Stomach (tissue), 9 donors: ENCODE results near the gene VIPR2. TPM values are rescaled to one million over a fixed set of nuclear protein-coding genes. Genes with fewer than 3 reads are reported as not detected.

Experiments used
- DNase-seq, 2 donors: peaks; one replicate each; pipeline versions ENCODE4 v3.0.0 to v3.0.0-alpha.2; 2013 to 2019
- H3K27ac ChIP-seq, 5 donors: fragments of 200-600 bp in 4 of 5; sonication (generic) in 4 of 5; one replicate each; pipeline ENCODE4 v1.5.1; 2013 to 2019; ENCODE audit warnings: mild to moderate bottlenecking in 1 of 5, moderate library complexity in 1 of 5
- H3K27me3 ChIP-seq, 3 donors: fragments of 200-600 bp; sonication (generic); one replicate each; pipeline ENCODE4 v1.5.1; 2017 to 2019; ENCODE audit warnings: mixed run types in 1 of 3
- H3K36me3 ChIP-seq, 4 donors: fragments of 200-600 bp; sonication (generic); 1 replicate in 3 of 4; 2 replicates in 1 of 4; pipeline ENCODE4 v1.5.1; 2016 to 2019
- H3K4me1 ChIP-seq, 4 donors: fragments of 200-600 bp; sonication (generic); one replicate each; pipeline ENCODE4 v1.5.1; 2016 to 2019
- H3K4me3 ChIP-seq, 4 donors: fragments of 200-600 bp; sonication (generic) in 3 of 4; one replicate each; pipeline ENCODE4 v1.5.1; 2016 to 2019; ENCODE audit warnings: mild to moderate bottlenecking in 1 of 4
- H3K9me3 ChIP-seq, 4 donors: fragments of 200-600 bp; sonication (generic); one replicate each; pipeline ENCODE4 v1.5.1; 2016 to 2019
- CTCF ChIP-seq, 7 experiments: fragments of 450-650 bp in 4 of 7; fragments of 200-600 bp in 3 of 7; sonication (generic) in 3 of 7; IDR thresholded peaks; one replicate each; pipeline ENCODE4 v1.5.1; 2016 to 2019; ENCODE audit warnings: antibody characterized with exemption in 7 of 7, control low read depth in 2 of 7, mild to moderate bottlenecking in 1 of 7
- EP300 ChIP-seq: sonication (generic); formaldehyde crosslinking; IDR thresholded peaks from one replicate; pipeline ENCODE4 v1.6.1; 2017; ENCODE audit warnings: antibody characterized with exemption
- POLR2A ChIP-seq, 4 donors: fragments of 450-650 bp; IDR thresholded peaks; one replicate each; pipeline ENCODE4 v1.6.1; 2016; ENCODE audit warnings: antibody characterized with exemption in 4 of 4, control low read depth in 2 of 4, mild to moderate bottlenecking in 1 of 4, moderate library complexity in 1 of 4
- POLR2AphosphoS5 ChIP-seq, 3 donors: sonication (generic); formaldehyde crosslinking; IDR thresholded peaks; one replicate each; pipeline ENCODE4 v1.6.1; 2016; ENCODE audit warnings: antibody characterized with exemption in 3 of 3
- WGBS, 5 donors: extraction: QIAGEN DNeasy Blood & Tissue Kit in 3 of 5; methylation state at CpG; one replicate each; pipeline versions ENCODE4 v1.1.5 to v1.1.7; 2013 to 2018; 5-methylcytosine and 5-hydroxymethylcytosine counted together
- intact Hi-C: fragments of 100-400 bp; cut with DNase I; formaldehyde crosslinking; loops from one replicate; pipeline ENCODE4 v1.15.1; 2023; ENCODE audit warnings: low total_unique reads
- polyA plus RNA-seq, 3 donors: library from polyadenylated mRNA; stranded (reverse); fragments of 200-250 nt; gene quantifications; one replicate each; pipeline ENCODE4 v1.2.3, GENCODE V29; 2013
- total RNA-seq, 5 donors: library from RNA; depleted of rRNA; stranded (reverse); fragments of >200 nt; gene quantifications; one replicate each; pipeline versions ENCODE4 v1.1.0 to v1.2.3, GENCODE V29; 2014 to 2016
- donor health status: healthy with polysubstance abuse.
- donor health status: Bipolar disorder and iron deficiency.
- donor health status: healthy.

VIPR2 gene
- total and polyA plus RNA-seq, 8 donors = 1.2 to 25.4 (median 4.6) TPM

GRCh38 chr7:159017741-159018140 lies 126.9 kb downstream of the VIPR2 start:
- Histone ChIP-seq H3K27ac (no peak overlapping the region), H3K27me3 (no peaks in the 10 kb centered on the region), H3K4me3 (no peak overlapping the region), H3K36me3 (no peaks in the 10 kb centered on the region), H3K9me3 (no peaks in the 10 kb centered on the region), H3K4me1 (peaks cover 17 to 44% (median 27%) of the 10 kb centered on the region in 4 donors)
- no peak for DNase-seq
- WGBS, 5 donors = 79 to 87% (median 85%) methylated on average over 3 of the region's 3 CpGs
- no peak for TF ChIP-seq POLR2A (IDR thresholded peaks at IDR 0.05)
- intact Hi-C loops = no loop called here

DNA sequence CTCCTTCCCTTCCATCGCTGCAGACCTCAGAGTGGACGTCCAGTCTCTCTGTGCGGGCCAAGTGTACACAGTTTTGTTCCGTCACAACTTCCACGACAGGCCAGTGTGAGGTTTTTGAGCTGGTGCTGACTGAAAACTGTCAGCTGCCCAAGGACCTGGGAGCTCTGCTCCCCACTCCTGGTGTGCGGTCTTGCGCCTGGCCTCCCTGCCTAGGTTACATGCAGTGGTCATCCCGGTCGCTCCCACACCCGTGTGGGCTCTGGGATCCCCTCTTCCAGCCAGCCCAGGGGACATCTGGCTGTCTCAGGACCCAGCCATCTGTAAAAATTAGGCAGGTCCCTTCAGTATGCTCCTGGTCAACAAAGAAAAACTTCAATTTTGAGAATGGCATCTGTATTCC lies 127.5 kb downstream of the VIPR2 start:
- H3K27me3 ChIP-seq = no peaks in the 10 kb centered on the region
- peaks cover 21 to 49% (median 31%) of the 10 kb centered on the region in 4 donors for H3K4me1 ChIP-seq
- WGBS, 5 donors = 84 to 97% (median 94%) methylated on average over 10 of the region's 10 CpGs
- no peaks in the 10 kb centered on the region for H3K36me3 ChIP-seq
- H3K27ac ChIP-seq = no peak overlapping the region
- intact Hi-C loops = no loop called here
- H3K9me3 ChIP-seq = no peaks in the 10 kb centered on the region
- no peak for DNase-seq
- H3K4me3 ChIP-seq = no peak overlapping the region
- no peak for TF ChIP-seq POLR2A (IDR thresholded peaks at IDR 0.05)
- no peak for TF ChIP-seq POLR2AphosphoS5 (IDR thresholded peaks at IDR 0.05)
- no peak for TF ChIP-seq EP300
- no peak for TF ChIP-seq CTCF (IDR thresholded peaks at IDR 0.05)

- Histone ChIP-seq H3K9me3 (no peaks in the 10 kb centered on the region), H3K27me3 (no peaks in the 10 kb centered on the region), H3K4me1 (peaks cover 27 to 56% (median 34%) of the 10 kb centered on the region in 4 donors), H3K27ac (peak overlapping the region in 1 of 5 donors; percentile 82), H3K4me3 (no peak overlapping the region), H3K36me3 (no peaks in the 10 kb centered on the region)
- intact Hi-C loops = no loop called here
- 87 to 94% (median 93%) methylated on average over 17 to 19 of the region's 19 CpGs for WGBS, 5 donors
- no peak for DNase-seq
- TF ChIP-seq EP300 = no peak
- no peak for TF ChIP-seq POLR2A (IDR thresholded peaks at IDR 0.05)
- TF ChIP-seq POLR2AphosphoS5 (IDR thresholded peaks at IDR 0.05) = no peak
- no peak for TF ChIP-seq CTCF (IDR thresholded peaks at IDR 0.05)
Observed at GRCh38 chr7:159016591-159016990, 128.1 kb downstream of the VIPR2 start.

- H3K9me3 ChIP-seq = no peaks in the 10 kb centered on the region
- H3K27me3 ChIP-seq = no peaks in the 10 kb centered on the region
- TF ChIP-seq POLR2AphosphoS5 (IDR thresholded peaks at IDR 0.05) = peak in 2 of 3 donors; percentile 42 to 63
- TF ChIP-seq EP300 = peak; percentile 50
- no peak for TF ChIP-seq CTCF (IDR thresholded peaks at IDR 0.05)
- intact Hi-C loops = no loop called here
- peak; percentile 55 to 71 for DNase-seq
- peak overlapping the region; percentile 37 to 82 (median 50) for H3K27ac ChIP-seq
- no peaks in the 10 kb centered on the region for H3K36me3 ChIP-seq
- no peak overlapping the region for H3K4me3 ChIP-seq
- H3K4me1 ChIP-seq = peaks cover 34 to 63% (median 39%) of the 10 kb centered on the region in 4 donors
- 39 to 52% (median 40%) methylated on average over 17 to 24 of the region's 24 CpGs for WGBS, 5 donors
Observed at GRCh38 chr7:159015454-159016410, 128.9 kb downstream of the VIPR2 start.

DNA sequence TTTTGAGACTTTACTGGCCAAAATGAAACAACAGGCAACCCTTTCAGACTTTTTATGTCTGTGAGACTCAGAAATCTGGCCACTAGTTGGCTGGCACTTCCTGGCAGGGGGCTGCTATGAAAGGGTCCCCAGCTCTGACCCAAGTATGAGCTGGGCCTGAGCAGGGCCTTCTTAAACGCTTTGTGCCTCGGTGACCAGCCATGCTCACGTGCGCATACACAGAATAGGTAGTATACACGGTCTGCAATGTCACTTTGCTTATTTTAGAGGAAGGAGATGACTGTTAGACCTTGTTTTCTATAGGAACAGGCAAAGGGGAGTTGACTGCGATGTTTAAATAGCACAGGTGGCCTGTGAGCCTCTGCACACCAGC lies 129.6 kb downstream of the VIPR2 start:
- no peak for TF ChIP-seq POLR2AphosphoS5 (IDR thresholded peaks at IDR 0.05)
- TF ChIP-seq POLR2A (IDR thresholded peaks at IDR 0.05) = no peak
- TF ChIP-seq CTCF (IDR thresholded peaks at IDR 0.05) = no peak
- no peak for TF ChIP-seq EP300
- no peak for DNase-seq
- intact Hi-C loops = no loop called here
- peaks cover 34 to 63% (median 39%) of the 10 kb centered on the region in 4 donors for H3K4me1 ChIP-seq
- no peak overlapping the region for H3K4me3 ChIP-seq
- 60 to 81% (median 74%) methylated on average over 6 of the region's 6 CpGs for WGBS, 5 donors
- no peaks in the 10 kb centered on the region for H3K36me3 ChIP-seq
- H3K27ac ChIP-seq = peak overlapping the region; percentile 37 to 82 (median 50)
- no peaks in the 10 kb centered on the region for H3K9me3 ChIP-seq
- H3K27me3 ChIP-seq = no peaks in the 10 kb centered on the region
